NT2/D1 (cell line): ENCODE data around the gene MKLN1.

ENCODE experiments used
- YY1 ChIP-seq: IDR thresholded peaks from 2 replicates; pipeline ENCODE4 v1.6.1; 2011; ENCODE audit not compliant: insufficient read length, insufficient read depth
- ZNF274 ChIP-seq: IDR thresholded peaks from 2 replicates; pipeline ENCODE4 v1.6.1; 2011; ENCODE audit warnings: mild to moderate bottlenecking, low read depth, low read length

- TF ChIP-seq YY1 (no peak), ZNF274 (no peak)
Observed at GRCh38 chr7:131486346-131486745, 158.7 kb downstream of the MKLN1 start.
